Frontal cortex (tissue), 4 donors: Measurements from ENCODE around the gene EXOC2. TPM values are rescaled to one million over a fixed set of nuclear protein-coding genes. Genes with fewer than 3 reads are reported as not detected.
"Not testable (repeated sequence)": the region's sequence is repeated elsewhere in the genome, so short reads cannot be mapped to it uniquely, and the experiment has no call there.

Source experiments
- DNase-seq, 2 donors: peaks; one replicate each; pipeline ENCODE4 v3.0.0; 2012; ENCODE audit warnings: low spot score in 2 of 2
- FAIRE-seq: peaks from 2 replicates; lab custom pipeline; 2012; peaks lifted over from hg19 to GRCh38; lab: Jason Lieb, UNC
- total RNA-seq: library from RNA; depleted of rRNA; stranded (reverse); fragments of >200 nt; gene quantifications from one replicate; pipeline ENCODE4 v1.2.3, GENCODE V29; 2014
- donor health status: control.
- donor health status: control.
- donor health status: control.

The EXOC2 gene
- total RNA-seq, 1 donor from 2014 or later = 61.6 TPM

DNA sequence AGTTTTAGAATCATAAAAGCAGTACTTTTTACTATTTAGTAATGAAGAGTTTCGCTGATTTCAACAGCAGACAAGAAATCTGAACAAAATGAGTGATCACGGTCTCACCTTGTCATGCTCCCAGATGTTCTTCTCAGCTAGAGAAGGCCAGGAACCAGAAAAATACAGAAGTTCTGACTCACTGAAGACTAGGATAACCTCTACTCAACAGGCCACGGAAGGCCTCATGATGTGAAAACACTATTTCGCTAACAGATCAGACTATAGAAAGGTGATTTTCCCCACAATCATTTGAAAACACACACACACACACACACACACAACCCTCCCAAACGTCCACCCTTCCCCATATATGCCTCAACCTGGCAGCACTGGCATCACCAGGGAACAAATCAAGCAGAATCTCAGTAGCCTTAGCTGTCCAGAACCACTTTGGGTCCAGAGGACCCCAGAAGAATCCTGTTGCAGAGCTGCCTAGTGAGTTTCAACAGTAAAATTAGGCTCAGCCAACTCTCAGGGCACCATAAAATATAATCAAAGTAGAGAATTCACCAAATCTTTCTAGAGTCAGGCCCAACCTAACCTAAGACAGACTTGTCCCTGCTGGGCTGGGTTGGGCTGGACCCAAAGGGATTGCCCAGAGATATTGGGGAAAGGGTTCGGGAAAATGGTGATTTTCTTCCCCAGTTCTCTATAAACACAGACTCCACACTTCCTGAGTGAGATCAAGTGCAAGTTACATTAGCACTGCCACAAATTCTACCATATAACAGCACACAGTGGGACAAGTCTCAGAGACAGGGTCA lies 7.9 kb downstream of the EXOC2 start:
- FAIRE-seq (no peak), DNase-seq (no peak)

DNA sequence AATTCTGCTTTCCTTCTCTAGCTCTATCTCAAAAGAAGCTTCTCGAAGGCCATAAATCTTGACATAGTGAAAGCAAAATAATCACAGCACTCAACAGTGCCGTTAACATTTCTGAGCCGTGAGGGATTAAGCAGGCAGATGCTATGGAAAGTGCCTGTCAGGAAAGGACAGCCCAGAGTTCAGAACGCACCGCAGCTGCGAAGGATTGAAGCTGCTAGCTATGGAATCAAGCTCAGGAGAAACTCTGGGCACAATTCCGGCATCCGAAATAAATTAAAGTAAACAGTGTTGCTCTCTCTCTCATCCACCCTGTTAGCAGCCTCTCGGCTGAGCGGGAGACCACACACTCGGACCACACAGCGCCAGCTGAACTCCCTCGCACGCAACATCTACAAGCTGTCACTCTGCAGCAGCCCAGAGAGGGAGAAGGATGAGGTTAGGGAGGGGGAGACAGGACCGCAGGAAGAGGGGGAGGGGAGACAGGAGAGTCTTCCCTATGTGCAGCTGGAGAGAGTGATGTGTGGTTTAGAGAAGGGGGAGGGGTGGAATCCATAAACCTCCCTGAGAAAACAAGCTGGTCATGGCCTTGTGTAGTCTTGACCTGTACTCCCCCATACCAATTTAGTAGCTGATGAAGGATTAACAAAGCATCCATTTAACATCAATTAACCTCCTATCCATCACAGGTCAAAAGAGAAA lies 9.0 kb downstream of the EXOC2 start:
- DNase-seq = peak in 1 of 2 donors; percentile 36
- FAIRE-seq = no peak

DNA sequence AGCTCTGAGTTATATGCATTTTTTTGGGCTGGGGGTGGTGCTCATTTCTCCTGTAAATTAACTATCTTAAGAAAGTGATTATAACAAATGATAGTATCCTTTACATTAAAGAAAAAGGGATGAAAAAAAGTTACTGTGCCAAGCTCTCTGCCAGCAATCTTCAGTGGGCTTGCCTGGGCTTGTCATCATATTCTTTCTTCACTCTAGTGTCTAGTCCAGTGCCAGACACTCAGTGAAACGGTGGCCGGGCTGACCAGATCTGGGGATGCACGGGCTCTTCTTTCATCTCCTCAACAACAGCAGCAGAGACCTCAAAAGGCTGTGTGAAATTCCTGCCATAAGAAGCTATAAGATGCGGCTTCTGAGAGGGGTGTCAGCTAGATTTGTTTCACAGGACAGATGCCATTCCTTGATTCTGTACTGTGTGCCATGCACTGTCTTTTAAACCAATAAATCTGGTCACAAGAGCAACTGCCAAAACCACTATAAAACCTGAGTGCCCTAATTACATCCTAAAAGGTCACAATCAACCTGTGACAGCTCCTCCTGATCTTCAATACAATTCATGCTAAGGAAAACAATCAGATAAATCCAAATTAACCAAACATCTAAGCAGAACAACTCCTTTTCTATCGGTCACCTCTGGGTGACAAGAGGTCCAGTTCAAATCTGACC lies 12.1 kb downstream of the EXOC2 start:
- DNase-seq (no peak), FAIRE-seq (no peak)

DNA sequence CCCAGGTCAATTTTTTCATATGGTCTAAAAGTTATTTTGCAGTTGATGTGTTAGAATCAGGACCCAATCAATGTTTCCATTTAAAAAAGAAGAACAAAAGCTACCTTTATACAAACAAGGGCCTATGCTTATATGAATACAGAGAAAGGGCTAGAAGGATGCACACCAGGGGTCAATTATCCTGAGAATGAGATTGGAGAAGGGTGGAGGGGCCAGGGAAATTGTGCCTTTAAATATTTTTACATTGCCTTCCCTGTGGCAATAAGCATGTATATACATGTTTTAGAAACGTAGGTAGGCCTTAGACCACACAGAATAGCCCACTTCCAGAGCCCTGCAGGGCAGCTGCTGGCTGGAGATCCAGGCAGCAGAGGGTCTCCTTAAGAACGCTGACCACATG lies 12.7 kb downstream of the EXOC2 start:
- FAIRE-seq (no peak), DNase-seq (no peak)

DNA sequence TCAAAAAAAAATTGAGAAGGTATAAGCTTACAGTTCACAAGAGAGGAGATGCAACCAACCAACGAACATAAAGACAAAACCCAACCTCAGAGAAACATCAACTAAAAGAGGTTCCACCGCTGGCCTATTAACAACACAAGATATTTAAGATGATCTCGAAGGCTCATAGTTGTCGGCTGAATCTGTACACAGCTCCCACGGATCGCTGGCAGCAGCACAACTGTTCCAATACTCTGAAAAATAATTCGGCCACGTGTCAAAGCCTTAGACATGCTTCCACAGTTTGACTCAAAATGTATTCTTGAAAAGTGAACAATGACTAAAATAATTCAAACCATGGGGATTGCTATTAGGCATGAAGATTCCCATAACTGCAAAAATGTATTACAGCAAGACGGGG lies 13.7 kb downstream of the EXOC2 start:
- FAIRE-seq (no peak), DNase-seq (no peak)

DNA sequence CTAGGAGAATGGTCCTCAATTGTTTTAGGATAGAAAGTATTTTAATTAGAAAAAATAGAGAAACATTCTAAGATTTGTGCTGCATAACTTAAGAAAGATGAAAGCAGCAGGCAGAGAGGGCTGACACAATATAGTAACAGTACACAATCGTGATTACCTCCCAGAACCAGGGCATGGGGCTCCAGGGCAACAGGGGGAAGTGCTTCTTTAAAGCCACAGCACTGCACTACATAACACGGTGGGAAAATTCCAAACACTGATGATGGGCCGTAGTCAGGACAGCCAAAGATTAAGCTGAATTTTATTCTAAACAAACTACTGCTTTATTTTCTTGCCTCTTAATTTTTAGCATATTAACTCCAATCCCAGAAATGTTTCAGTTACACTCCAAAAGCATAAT lies 14.4 kb downstream of the EXOC2 start:
- no peak for FAIRE-seq
- no peak for DNase-seq

DNA sequence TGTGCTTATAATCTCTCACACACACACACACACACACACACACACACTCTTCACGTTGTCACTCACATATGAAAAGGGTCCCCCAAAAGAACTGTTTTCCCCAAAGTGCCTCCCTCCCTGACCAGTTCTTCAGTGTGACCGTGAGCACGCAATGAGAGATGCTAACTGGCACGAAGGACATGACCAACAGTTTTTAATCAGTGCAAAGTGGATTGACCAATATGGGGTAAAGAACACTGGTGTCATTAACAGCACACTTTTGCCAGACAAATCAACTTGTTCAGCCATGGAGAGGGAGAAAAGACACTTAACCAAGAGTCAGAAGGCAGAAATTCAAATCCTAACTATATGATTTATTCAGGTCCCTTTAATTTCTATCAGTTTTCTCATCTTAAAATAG lies 15.0 kb downstream of the EXOC2 start:
- FAIRE-seq = no peak
- no peak for DNase-seq

DNA sequence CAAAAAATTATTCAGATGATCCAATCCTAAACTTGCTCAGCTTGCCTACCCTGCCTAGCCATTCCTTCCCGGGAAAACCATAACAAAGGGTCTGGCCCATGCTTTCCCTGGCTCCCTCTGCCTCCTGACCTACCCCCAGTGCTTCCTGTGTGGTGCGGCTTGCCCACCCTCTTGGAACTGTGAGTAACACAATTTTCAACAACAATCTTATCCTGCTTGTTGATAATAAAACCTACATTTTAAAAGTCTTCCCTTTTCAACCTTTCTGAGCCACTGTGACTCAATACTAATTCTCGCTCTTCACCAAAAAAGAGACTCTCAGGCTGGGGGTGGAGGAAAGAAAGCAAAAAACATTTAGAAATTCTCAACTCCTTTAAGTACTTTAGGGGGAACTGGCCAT lies 18.0 kb downstream of the EXOC2 start:
- FAIRE-seq = no peak
- DNase-seq = no peak

DNA sequence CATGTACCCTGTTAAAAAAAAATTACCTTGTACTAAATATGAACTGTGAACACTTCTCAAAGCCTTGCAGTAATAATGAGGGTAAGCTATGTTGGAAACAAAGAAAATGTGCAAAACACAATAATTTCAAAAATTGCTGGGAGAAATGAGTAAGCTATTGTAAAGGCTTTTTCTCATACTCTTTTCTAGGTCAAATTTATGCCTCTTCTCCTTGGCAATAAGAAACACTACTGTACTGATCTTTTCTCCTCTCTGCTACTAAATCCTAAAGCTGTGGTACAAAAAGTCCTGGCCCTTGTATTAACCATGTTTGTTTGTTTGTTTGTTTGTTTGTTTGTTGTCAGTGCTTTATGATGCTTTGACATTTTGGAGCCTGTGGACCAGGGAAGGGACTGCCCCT lies 18.5 kb downstream of the EXOC2 start:
- FAIRE-seq (no peak), DNase-seq (no peak)

DNA sequence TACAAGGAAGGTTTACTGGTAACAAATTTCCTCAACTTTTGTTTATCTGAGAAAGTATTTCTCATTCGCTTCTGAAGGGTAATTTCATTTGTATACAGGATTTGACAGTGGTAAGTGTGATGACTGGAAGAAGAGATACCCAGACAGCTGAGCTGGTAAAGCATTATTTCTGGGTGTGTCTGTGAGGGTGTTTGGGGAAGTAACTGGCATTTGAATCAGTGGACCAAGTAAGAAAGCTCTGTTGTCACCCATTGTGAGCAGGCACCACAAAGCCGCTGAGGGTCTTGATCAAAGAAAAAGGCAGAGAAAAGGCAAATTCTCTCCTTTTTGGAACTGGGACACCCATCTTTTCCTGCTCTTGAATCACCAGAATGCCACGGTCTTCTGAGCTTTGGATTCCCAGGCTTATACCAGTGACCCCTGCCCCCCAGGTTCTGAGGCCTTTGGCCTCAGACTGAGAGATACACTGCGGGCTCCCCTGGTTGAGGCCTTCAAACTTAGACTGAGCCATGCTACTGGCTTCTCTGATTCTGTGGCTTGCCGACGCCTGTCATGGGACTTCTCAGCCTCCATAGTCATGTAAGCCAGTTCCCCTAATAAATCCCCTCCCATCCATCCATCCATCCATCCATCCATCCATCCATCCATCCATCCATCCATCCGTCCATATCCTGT lies 25.5 kb downstream of the EXOC2 start:
- no peak for DNase-seq
- FAIRE-seq = no peak

DNA sequence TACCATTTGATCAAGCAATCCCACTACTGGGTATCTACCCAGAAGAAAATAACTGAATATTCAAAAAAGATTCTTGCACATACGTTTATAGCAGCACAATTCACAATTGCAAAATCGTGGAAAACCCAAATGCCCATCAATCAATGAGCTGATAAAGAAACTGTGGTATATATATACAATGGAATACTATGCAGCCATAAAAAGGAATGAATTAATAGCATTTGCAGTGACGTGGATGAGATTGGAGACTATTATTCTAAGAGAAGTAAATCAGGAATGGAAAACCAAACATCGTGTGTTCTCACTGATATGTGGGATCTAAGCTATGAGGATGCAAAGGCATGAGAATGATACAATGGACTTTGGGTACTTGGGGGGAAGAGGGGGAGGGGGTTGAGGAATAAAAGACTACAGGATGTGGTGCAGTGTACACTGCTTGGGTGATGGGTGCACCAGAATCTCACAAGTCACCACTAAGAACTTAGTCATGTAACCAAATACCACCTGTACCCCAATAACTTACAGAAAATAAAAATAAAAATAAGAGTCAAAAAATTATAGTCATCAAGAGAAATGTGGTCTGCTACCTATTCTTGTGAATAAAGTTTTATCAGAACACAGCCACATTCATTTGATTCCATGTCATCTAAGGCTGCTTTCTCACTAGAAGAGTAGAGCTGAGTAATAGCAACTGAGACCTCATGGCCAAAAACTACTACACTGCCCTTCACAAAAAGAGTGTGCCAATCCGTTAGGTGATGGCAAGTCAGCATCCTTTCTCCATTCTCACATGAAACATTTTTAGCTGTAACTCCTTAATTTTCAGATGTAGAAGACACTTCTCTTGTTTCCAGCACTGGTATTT lies 27.3 kb downstream of the EXOC2 start:
- no peak for DNase-seq
- no peak for FAIRE-seq

DNA sequence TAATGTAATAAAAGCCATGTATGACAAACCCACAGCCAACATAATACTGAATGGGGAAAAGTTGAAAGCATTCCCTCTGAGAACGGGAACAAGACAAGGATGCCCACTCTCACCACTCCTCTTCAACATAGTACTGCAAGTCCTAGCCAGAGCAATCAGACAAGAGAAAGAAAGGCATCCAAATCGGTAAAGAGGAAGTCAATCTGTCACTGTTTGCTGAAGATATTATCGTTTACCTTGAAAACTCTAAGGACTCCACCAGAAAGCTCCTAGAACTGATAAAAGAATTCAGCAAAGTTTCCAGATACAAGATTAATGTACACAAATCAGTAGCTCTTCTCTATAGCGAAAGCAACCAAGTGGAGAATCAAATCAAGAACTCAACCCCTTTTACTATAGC lies 29.2 kb downstream of the EXOC2 start:
- FAIRE-seq, DNase-seq: not testable (repeated sequence)

DNA sequence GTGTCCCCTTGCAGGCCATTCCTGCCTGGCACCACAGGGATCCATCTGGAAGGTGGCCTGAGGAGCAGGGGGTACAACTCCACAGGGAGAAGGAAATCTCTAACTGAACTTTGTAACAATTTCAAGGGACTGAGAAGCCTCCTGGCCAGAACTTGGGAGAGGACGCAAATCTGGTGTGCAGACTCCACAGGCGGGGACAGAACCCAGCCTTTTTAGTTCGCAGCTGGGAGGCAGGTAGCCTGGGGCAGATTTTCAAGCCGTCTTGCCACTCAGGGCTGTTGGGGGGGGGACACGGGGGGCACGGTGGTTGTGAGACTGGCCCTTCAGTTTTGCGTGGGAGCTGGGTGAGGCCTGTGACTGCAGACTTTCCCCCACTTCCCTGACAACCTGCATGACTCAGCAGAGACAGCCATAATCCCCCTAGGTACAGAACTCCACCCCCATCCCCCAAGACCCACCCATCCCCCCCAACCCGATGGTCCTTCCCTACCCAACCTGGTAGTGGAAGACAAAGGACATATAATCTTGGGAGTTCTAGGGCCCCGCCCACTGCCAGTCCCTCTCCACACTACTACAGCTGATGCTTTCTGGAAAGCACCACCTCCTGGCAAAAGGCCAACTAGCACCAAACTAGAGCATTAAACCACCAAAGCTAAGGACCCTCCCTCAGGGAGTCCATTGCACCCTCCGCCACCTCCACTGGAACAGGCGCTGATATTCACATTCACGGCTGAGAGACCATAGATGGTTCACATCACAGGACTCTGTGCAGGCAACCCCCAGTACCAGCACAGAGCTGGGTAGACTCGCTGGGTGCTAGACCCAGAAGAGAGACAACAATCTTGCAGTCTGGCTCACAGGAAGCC lies 33.0 kb downstream of the EXOC2 start:
- DNase-seq (no peak), FAIRE-seq (no peak)

DNA sequence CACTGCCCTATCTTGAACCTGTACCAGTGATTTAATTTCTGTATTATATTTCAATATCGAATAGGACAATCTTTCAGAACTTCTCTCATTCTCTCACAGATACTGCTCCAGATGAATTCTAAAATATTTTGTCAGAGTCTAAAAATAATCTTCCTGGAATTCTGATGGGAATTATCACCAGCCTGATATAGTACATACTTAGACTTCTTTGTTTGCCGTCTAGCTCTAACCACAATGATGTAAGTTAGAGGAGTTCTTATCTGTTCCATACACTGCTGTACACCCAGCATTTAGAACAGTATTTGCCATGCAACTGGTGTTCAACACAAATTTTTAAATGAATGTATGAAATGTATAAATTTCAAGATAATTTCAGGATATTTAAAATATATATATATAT lies 34.7 kb downstream of the EXOC2 start:
- no peak for FAIRE-seq
- DNase-seq = no peak

DNA sequence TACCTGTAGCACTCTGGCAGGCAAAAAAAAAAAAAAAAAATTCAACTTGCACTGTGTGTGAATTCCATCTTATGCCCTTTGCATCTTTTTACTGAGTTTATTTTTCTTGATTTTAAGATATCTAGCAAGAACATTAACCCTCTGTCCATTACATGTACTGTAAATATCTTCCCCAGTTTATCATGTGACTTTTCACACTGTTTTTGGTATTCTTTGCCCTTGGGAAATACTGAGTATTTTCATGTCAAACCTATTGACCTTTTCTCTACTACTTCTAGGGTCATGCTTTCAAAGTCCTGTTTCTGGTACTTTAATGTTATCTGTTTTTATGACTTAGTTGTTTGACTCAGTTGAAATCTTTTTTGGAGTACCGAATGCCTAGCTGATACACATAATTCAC lies 35.2 kb downstream of the EXOC2 start:
- FAIRE-seq = no peak
- no peak for DNase-seq

DNA sequence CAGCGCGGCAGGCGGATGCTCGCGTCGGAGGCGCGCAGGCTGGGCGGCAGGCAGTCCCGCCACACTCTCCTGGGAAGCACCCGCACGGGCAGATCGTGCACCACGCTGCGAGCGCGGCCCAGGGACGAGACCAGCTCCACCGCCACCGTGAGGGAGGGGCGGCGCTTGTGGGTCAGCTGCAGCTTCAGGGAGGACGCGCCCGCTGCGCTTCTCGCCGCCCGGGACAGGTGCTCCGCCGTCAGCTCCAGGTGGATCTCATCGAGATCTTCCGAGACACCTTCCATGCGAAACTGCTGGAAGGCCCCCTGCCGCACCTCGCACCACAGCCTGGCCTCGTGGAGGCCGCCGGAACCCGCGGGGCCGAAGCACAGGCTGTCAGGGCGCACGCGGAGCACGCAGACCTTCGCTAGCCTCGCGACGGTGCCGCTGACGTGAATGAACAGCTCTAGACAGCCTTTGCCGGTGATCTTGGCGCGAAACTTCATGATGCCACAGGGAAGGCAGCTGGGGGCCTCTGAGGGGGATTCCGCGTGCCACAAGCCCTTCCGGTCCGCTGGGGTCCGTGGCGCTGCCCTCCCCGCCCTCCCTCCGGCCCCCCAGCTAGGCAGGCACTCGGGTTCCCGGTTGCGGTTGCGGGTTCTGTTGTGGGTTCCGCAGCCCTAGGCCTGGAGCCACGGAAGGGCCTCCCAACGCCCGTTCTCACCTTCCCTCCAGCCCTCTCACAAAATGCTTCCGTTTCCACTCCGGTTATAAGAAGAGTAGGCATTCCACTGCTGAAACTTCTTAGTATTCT lies 36.3 kb downstream of the EXOC2 start, which contains the start of gene HUS1B:
HUS1B (minus strand) TSS at position 641 of the 793 bp plus-strand sequence; CDS start at position 485, 156 bp downstream.
- DNase-seq (no peak), FAIRE-seq (no peak)

DNA sequence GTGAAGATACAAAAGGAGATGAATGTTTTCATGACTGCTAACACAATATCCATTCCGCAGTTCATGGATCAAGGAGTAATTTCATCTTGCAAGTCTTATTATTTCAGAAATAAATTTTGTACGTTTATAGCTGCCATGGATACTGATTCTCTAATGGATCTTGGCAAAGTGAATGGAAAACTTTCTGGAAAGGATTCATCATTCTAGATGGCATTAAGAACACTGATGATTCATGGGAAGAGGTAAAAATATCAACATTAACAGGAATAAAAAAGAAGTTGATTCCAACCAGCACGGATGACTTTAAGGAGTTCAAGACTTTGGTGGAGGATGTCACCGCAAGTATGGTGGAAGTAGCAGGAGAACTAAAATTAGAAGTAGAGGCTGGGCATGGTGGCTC lies 38.8 kb downstream of the EXOC2 start:
- FAIRE-seq (no peak), DNase-seq (no peak)

DNA sequence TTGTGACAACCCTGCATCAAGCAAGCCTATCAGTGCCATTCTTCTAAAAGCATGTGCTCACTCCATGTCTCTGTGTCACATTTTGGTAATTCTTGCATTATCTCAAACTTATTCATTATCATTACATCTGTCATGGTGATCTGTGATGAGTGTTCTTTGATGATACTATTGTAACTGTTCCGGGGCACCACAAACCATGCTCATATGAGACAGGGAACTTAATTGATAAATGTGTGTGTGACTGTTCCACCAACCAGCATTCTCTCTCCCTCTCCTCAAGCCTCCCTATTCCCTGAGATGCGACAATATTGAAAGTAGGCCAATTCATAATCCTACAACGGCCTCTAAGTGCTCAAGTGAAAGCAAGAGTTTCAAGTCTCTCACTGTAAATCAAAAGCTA lies 40.1 kb downstream of the EXOC2 start:
- no peak for FAIRE-seq
- DNase-seq = no peak
